Amniotic epithelial cell (primary cell): ENCODE results near the gene ZMYM3.
A peak's percentile ranks its signal among the peaks of the same experiment; 100 is the strongest.

ENCODE experiments used
- DNase-seq: peaks from one replicate; pipeline ENCODE4 v3.0.0-alpha.2; 2010; ENCODE audit warnings: low read depth

Gene ZMYM3

DNA sequence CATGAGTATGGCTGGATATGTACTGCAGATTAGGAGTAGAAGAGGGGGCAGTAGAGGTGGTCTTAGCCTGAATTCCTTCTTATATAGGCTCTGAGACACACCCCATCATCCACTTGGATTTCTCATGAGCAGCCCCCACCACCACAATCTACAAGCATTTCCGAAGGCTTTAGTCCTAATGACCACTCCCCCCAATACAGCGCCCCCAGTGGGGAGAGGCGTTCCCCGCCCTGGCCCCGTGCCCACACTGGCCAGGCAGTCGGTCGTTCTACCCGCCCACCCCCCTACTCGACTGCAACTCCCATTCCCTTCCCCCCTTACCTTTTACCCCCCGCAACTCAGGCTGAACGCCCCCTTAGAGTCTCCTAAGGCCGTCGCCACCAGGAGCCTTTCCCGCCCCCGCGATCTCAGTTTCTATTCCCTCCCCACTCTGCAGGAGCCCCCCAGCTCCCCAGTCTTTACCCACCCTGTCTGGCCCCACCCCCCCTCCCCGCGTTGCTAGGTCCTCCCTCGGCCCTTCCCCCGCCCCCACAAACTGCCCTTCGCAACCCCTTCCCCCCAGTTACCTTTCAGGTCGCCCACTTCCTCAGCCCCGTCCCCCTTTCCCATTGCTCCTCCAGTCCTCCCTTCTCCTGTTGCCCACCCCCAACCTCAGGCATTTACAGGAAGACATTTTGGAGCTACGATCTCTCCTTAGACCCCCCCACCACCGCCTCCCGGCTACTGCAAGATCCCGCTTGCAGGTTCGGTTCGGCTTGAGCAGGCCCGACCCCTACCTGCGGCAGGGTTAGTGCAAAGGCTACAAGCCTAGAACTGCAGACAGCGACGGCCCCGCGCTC lies 468 bp downstream of the ZMYM3 start:
- DNase-seq: peak; percentile 13

DNA sequence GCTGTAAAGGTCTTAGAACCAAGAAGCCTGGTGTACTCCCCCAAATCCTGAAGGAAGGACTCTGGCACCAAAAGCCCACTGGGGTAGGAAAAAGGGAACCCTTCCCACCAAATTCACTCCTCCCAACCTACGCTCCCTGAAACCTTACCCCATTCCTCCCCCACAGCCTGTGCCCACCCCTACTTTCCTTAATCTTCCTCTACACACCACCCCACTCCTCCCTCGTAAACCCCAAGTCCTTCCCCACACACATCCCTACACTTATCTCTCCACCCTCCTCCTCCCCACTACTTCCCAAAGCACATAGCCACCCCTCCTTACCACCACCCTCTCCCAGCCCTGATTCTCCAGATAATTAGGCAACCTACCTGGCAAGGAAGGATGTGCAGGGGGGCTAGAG lies 1.7 kb downstream of the ZMYM3 start:
- no peak for DNase-seq

DNA sequence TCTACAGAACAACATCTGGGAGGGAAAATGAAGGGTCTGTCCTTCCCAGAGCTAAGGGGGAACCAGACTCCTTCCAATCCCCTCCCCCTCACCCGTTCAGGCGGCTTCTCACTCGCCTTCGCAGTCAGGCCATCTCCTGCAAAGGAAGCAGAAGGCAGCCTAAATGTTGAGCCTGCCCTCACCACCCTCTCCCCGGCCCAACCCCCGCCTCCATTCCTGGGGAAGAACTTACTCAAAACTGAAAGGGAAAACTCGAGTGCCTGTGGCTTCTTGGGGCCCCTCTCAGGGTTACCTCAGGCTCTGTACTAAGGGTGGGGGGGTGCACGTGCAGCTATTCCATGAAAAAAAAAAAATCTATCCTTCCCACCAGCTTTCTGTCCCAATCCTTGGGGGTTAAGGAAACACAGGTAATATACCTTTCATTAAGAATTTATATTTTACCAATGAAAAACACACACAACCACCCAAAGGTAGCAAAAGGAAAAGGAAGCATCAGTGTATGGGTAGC lies 2.4 kb downstream of the ZMYM3 start:
- no peak for DNase-seq

DNA sequence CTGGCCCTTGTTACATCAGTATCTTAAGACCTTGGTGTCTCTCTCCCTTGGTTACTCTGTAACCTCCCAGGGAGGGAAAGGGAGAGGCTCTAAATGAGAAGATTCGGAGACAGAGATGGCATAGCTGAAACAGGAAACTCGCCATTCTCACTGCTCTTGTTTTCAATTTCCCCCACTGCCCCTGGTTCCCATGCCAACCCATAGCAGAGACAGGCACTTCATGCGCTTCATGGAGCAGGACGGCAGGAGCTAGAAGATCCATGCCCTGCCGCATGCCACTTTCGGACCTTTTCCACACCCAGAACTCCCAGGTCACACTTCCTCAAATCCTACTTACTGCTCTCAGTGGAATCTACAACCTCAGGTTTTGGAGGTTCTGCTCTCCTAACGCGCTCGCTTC lies 3.1 kb downstream of the ZMYM3 start:
- no peak for DNase-seq

DNA sequence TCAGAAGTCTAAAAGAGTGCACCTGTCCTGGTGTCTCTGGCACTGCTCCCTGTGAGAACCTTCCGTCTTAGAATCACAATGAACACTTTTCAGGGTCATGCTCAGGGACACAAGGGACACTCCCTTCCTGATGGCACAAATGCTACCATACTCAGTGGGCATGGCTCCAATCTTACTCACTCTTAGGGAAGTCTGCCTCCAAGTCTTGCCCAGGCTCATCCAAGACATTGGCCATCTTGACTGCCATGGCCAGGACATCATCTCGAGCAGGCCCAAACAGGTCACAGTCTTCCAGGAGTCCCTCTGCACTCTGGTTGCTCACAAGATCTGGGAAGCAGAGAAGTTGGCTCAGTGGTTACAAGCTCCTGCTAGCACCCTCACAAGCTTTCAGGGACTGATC lies 8.8 kb downstream of the ZMYM3 start:
- no peak for DNase-seq

DNA sequence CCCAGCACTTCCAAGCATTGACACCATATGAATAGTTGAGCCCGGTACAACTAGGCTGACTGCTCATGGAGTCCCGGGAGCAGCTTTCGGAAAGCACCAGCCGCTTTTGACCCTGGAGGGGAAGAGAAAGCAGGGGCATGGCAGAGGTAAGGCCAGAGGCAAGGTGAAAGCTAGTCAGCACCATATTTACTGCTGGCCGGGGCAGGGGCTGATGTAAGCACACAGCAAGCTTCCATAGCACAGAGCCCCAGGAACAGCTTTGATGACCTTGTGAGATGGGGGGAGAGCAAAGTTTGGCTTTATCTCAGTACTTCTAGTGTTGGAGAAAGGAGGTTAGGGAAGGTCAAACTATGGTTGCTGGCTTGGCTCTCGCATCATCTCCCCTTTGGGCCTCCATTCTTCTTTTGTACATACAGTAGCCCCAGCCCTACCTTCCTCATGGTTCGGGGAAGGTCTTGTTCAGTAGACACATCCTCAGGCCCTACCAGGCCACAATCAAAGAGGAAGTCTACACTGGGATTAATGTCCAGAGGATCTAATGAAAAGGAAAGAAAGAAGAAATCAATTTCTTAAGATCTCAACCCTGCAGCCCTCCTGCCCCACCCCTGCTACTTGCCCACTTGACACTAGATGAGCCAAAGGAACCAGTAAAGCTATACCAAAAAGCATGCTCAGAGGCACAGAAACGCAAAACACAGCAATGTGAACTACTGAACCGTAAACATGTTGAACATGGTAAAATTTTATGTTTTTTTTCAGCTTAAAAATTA lies 9.4 kb downstream of the ZMYM3 start:
- DNase-seq: no peak

DNA sequence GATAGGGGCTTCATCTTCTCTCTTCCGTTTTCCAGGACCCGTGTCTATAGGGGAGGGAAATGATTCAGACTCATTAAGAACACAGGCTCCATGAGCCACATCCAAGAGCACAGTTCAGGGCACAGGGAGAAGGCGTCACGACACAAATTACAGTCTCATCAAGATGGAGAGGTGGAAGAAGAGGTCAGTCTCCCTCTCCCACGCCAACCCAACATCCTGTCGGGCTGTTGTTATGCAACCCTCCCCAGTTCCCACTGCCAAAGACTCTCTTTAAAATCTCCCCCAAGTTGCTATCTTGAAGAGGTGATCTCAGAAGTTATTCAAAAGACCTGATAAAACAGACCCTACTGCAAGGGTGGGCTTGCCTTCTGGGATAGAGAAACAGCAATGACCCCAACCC lies 12.6 kb downstream of the ZMYM3 start:
- DNase-seq: no peak

DNA sequence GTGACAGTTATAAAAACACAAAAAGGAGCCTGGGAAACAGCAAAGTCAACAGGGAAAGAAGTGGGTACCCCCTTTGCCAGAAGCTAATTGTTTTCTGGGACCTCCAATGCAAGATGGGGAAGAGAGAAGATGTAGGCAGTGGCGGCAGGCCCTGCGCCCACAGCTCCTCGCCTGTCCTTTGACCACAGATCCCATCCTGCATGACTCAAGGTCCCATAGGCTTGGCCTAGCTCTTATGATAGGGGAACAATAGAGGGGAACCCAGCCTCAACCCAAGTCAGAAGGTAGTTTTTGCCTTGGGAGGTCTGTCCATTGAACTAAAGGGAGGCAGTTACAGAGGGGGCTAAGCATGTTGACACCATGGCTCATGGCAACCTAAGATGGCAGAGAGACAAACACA lies 14.2 kb downstream of the ZMYM3 start:
- DNase-seq: no peak

DNA sequence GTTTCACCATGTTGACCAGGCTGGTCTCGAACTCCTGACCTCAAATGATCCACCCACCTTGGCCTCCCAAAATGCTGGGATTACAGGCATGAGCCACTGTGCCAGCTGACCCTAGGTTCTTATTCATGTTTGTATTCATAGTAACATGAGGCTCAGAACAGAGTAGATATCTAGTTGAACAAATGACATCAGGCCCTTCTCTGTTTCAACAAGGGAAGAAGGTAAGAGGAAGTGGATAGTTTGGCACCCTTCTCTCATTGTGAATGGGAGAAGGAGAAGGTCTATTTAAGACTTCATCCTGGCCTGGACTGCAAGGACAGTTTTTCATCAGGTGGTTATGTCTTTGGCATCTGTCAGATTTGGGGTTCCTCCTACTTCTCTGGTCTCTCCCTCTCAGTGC lies 17.1 kb downstream of the ZMYM3 start:
- DNase-seq: no peak

DNA sequence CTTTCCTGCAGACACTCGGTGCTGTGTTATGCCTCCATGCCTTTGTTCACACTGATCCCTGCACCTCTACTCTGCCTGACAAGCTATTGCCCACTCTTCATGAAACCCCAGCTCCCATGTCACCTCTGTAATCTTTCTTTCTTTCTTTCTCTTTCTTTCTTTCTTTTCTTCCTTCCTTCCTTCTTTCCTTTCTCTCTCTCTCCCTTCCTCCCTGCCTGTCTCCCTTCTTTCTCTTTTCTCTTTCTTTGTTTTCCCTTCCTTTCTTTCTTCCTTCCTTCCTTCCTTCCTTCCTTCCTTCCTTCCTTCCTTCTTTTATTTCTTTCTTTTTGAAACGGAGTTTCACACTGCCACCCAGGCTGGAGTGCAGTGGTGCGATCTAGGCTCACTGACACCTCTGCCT lies 18.5 kb downstream of the ZMYM3 start:
- no peak for DNase-seq

DNA sequence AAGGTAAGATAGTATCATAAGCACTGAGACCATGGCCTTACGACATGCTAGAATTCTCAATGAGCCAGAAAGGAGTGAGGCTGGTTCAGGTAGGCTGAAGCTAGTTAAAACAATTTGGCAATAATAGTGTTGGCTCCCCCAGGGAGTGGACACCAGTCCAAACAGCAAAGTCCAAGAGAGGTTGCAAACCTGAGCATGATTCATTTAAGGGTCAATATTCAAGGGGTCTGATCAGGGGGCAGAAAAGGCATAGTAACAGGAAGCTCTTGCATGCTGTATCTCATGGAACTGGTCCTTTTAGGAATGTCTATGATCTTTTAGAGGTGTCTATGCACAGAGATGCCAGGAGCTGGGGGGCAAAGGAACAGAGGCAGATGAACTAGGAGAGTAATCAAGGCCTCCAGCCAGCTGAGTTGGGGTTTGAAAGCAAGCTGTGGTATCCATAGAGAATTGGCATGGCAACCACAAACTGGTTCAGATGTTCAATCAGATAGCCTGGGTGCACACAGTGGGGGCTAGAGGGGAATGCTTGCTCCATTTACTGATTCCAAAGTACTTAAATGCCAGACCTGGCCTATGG lies 25.8 kb downstream of the ZMYM3 start:
- DNase-seq: no peak

DNA sequence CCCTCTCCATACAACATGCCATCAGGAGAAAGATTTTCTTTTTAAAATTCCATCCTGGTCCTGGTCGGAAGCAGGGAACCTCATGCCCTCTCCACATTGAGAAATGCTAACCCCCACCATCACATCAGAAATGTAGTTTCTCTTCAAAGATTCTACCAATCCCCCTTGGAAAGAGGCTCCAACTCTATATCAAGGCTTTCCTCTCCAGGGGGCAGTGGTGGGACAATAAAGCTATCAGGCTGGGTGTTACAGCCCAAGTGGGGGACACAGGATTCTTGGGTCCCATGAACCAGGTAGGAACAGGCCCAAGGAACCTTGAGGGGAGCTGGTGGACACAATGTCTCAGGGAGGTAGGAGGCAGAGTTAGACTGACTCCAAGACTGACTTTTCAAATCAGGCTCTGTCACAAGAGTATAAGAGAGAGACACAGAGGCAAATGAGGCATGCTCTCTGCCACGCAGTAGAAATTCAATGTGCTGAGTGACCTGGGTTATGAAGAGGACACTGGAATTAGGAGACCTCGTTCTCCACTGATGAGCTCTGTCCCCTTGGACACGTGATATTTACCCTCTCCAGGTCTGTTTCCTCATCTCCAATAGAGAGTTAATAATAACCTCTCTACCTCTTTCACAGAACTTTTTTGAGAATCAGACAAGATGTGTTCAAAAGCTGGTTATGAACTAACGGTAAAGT lies 26.4 kb downstream of the ZMYM3 start:
- no peak for DNase-seq

DNA sequence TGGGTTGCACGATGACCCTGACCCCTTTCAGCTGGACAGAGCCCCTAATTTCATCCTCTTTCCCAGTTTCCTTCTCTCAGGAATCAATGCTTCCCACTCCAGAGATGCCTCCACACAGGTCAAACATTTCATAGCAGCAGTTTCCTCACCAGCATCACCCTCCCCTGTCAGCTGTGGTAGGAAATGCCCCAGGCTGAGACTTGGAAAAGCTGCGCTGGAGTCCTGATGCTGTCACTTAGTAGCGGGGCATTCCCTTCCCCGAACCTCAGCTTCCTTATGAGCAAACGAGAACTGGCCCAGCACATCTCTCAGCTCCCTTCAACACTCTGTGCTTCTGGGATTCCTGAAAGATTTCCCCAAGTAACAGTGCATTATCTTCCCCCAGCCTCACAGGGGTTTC lies 28.3 kb downstream of the ZMYM3 start:
- DNase-seq: no peak

DNA sequence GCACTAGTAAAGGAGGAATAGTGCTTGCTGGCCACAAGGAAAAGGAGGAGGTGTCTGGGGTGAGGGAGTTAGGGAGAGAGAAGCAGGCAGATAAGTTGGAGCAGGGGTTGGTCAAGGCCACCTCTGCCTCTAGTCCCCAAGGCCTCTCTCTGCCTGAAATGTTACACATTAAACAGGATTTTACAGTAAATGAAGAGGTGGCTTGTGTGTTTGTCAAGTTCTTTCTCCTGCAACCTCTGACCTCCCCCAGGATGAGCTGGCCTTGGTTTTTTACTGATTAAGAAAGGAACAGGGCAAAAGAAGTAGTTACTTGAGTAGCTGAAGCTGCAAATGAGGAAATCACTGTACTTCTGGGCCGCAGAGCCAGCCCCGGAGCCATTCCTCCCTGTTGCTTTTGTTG lies 28.9 kb downstream of the ZMYM3 start:
- DNase-seq: peak; percentile 15

DNA sequence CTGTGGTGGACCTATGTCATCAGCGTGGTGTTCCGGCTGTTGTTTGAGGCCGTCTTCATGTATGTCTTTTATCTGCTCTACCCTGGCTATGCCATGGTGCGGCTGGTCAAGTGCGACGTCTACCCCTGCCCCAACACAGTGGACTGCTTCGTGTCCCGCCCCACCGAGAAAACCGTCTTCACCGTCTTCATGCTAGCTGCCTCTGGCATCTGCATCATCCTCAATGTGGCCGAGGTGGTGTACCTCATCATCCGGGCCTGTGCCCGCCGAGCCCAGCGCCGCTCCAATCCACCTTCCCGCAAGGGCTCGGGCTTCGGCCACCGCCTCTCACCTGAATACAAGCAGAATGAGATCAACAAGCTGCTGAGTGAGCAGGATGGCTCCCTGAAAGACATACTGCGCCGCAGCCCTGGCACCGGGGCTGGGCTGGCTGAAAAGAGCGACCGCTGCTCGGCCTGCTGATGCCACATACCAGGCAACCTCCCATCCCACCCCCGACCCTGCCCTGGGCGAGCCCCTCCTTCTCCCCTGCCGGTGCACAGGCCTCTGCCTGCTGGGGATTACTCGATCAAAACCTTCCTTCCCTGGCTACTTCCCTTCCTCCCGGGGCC lies 29.7 kb downstream of the ZMYM3 start:
- DNase-seq: no peak

DNA sequence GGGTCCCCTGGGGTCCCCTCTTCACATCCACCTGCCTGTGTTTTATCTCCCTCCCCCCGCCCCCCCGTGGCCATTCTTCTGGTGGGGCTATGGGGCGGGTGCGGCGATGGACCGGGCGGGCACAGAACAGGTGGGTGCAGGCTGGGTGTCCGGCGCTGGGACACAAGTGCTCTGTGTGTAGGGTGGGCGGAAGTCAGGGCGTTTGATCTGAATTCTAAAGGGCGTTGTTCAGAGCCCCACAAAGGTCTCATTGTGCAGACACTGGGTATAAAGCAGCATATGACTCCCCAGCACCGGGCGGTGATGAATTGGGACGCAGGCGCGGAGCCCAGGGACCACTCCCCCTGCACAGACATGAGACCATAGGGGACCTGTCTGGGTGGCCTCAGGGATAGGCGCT lies 31.0 kb downstream of the ZMYM3 start, which contains the start of gene GJB1:
TSS of gene GJB1 (plus strand) at position 296 of the 400 bp plus-strand sequence. CDS start 484 bp downstream, outside the sequence.
- DNase-seq: no peak

DNA sequence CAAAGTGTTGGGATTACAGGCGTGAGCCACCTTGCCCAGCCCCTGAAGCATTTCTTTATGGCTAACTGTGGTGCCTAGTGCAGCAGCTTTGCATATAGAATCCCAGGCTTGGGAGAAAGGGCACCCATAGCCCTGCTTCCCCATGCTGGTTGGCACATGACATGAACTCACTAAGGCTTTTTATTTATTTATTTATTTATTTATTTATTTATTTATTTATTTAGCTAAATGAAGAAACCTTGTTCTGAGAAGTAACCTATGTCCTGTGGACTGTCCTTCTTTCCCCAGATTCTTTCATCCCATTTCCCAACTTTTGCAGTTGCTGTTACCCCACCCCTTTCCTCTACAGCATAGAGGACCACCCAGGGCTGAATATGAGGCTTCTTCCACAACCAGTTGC lies 32.8 kb downstream of the ZMYM3 start:
- no peak for DNase-seq

DNA sequence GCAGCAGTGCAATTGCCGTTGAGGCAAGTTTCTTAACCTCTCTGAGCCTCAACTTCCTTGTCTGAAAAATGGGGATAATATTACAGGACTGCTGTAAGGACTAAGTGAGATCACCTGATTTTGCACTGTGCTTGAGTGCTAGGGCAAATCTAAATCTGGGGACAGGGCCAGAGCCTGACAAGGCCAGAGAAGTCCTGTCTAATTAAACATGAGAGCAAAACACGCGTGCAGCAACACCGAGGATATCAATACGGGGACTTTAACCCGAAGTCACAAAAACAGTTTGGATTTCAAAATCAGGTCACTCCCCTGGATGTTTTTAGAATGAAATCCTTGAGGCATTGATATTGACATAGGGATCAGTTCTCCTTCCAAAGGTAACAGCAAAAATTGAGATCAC lies 36.6 kb downstream of the ZMYM3 start:
- no peak for DNase-seq

DNA sequence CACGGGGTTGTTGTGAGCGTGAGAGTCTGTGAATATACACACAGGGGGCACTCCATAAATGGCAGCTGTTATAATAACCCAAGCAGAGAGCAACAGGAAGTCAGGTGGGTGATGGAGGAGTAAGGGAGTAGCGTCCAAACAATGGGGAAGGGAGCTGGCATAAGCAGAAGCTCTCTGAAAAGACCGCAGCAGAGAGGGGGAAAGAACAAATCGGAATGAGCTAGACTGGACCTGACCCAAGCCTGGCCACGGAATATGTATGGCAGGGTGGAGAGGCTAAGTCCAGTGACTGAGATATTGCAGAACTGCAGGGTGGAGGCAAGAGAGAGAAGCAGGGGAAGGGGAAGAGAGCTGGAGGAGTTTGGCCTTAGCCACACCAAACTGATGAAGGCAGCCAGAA lies 37.5 kb downstream of the ZMYM3 start:
- DNase-seq: no peak

DNA sequence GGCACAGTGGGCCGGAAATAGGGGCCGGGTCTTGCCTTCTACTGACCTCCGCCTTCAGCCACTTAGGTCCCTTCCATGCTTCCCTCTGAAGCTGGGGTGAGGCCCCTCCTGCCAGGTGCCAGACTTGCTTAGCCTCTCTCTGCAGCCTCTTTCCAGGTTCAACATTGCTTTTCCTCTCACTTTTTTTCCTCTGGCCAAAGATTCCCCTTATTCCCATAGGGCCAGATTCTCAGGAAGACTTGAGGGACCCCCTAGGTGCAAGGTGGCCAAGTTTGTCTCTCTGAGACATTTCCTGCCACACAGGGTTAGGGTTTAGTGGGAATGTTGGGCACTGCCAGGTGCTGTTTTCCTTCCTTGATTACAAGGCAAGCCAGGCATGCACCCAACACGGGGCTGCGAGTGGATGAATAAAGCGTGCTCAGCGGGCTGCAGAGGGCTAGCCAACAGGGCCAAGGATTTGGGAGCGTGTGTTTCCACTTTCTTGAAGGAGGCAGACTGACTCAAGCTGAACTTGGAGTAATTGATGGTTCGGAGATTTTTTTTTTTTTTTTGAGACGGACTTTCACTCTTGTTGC lies 38.5 kb downstream of the ZMYM3 start:
- no peak for DNase-seq

DNA sequence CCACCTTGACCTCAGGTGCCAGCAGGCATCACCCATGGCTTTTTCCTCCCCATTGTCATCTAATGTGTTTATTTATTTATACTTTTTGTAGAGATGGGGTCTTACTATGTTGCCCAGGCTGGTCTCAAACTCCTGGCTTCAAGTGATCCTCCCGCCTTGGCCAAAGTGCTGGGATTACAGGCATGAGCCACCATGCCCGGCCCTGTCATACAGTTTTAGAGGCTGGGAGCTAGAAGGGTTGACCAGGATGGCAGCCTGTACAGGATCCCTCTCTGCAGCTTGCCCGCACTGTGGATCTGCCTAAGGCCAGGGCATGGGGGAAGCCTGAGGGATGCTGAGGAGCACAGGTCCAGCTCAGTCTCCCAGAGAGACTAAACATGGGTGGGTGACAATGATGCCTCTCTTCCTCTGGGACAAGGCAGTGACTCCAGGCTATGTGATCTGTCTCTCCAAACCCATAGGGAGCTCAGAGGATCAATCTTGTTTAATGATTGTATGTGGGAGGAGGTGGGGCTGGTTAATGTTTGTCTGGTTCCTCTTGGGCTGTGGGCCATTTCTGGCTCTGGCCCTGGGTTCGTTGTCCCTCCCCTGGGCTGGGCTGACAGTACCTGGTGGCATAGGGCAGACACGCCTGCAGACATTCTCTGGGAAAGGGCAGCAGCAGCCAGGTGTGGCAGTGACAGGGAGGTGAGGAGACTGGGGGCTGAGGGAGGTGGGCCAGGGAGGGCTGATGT lies 39.2 kb downstream of the ZMYM3 start:
- no peak for DNase-seq
